Activated gamma-delta T cell treated with Interleukin-2 at 50 U/mL for 16 hours (primary cell): ENCODE results near the gene ANKRD33B.
"Not testable (repeated sequence)": the region's sequence is repeated elsewhere in the genome, so short reads cannot be mapped to it uniquely, and the experiment has no call there.

ENCODE experiments used
- DNase-seq: peaks from one replicate; pipeline ENCODE4 v3.0.0-alpha.2; 2020

ANKRD33B gene

DNA sequence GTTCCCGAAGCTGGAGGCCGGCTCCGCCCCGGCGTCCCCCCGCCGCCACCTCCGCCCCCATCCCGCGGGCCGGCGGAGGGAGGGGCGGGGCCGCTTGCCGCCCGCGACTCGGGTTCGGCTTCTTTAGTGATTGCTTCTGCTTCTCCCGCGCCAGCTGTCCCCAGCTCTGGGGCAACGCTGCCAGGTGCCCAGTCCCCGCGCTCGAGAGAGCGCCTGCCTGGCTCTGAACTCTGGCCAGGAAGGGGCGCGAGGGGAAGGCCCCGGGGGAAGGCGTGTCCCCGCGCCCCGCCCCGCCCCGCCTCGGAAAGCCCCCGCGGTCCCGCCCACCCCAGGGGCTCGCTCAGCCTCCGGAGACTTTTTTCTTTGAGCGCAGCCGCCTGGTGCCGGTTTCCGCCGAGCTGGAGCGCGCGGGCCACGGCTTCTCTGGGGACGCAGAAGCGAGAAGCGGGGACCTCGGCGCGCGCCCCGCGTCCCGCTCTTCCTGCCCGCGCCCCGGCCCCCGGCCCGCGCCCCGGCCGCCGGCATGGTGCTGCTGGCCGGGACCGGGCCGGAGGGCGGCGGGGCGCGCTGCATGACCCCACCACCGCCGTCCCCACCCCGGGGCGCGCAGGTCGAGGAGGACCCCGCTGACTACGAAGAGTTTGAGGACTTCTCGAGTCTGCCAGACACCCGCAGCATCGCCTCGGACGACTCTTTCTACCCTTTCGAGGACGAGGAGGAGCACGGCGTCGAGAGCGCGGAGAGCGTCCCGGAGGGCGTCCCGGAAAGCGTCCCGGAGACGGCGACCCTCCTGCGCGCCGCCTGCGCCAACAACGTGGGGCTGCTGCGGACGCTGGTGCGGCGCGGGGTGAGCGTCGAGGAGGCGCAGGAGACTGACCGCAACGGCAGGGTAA is at the start of gene ANKRD33B:
TSS of gene ANKRD33B (plus strand) at position 126 of the 893 bp plus-strand sequence. CDS start at position 524, 398 bp downstream.
- peak; percentile 72 for DNase-seq

- not testable (repeated sequence) for DNase-seq
Observed at GRCh38 chr5:10514572-10514971, 49.3 kb upstream of the ANKRD33B start.

DNA sequence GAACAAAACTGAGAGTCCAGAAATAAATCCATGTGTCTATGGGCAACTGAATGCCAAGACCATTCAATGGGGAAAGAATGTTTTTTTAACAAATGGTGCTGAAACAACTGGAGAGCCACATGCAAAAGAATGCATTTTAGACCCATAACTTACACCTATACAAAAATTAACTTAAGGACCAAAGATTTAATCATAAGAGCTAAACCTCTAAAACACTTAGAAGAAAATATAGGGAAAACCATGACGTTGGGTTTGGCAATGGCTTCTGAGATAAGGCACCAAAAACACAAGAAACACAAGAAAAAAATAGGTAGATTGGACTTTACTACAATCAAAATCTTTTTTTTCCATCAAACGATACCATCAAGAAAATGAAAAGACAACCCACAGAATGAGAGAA is 48.4 kb upstream of the ANKRD33B start:
- no peak for DNase-seq

DNA sequence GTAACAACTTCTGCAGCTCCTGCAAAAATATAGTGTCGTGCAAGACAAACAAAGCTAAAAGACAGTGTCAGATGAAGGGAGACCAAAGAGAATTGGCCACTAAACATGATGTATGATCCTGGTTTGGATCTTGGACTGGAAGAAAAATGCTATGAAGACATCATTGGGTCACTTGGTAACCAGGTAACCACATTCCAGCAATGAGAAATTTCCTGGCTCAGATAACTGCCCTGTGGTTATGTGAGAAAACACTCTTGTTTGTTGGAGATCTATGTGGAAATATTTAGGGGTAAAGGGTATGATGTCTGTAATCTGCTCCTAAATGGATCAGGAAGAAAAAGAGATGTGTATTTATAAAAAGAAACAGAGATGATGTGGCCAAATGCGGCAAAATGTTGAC is 45.5 kb upstream of the ANKRD33B start:
- DNase-seq, result no peak

DNA sequence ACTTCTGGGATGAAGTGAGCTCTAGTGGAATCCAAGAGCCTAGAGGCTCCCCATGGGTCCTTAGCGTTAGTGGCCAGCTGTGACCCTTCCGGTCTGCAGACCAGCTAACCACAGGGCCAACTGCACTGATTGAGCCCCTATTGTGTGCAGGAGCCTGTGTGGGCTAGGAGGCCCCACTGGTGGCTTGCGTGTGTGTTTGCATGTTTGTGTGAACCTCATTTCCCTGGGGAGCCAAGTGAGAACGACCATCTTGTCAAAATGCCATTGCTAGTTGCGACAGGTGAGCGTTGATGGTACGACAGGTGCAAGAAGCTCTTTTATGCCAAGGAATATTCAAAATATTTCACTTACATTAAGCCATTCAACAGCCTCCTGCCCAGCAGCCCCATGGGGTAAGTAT is 44.1 kb upstream of the ANKRD33B start:
- DNase-seq, result no peak

- no peak for DNase-seq
Observed at GRCh38 chr5:10520706-10521105, 43.2 kb upstream of the ANKRD33B start.

- DNase-seq, result no peak
Observed at GRCh38 chr5:10521466-10522223, 42.2 kb upstream of the ANKRD33B start.

DNA sequence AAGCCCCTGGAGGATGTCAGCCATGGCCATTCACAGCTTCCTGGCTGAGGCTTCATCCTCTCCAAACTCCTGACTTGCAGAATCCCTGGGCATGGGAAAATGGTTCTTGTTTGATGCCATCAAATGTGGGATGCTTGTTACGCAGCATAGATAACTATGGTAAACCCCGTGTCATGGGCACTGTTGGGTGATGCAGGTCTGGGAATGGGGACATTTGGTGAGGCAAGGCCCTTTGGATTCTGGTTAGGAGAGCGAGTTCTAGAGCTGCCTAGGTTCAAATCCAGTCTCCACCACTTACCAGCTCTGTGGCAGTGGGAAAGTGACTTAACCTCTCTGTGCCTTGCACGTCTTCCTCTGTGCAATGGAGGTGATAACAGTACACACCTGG is 41.7 kb upstream of the ANKRD33B start:
- no peak for DNase-seq

DNA sequence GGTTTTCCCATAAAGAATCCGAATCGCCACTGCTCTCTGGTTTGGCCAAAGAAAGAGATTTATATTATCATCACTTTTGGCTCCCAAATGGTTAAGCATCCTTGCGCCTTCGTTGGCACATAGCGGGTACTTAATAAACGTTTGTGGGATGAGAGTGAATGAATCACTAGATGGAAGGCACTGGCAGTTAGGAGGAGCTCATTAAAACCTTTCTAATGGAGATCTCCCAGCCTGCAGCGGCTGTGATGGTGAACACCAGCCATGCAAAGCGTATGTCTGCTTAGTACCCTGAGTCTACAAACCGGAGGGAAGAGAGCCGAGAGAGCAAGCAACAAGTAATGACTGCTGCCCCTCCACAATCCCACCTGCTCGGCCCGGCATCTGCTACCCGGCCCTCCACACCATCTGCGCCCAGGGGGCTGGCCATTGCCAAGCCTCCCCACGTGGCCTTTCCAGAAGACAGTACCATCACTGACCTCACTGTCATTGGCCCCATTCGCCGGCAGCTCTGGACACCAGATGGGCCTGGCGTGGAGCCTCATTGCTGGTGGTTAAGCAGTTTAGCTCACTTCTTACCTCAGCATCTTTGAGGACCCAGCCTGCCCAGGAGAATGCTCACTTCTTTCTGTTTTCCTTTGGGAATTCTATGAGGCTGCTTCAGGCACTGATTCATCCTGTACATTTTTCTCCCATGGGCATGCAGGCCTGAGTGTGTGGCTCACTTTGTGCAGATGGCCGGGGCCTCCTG is 39.3 kb upstream of the ANKRD33B start:
- DNase-seq, result no peak

DNA sequence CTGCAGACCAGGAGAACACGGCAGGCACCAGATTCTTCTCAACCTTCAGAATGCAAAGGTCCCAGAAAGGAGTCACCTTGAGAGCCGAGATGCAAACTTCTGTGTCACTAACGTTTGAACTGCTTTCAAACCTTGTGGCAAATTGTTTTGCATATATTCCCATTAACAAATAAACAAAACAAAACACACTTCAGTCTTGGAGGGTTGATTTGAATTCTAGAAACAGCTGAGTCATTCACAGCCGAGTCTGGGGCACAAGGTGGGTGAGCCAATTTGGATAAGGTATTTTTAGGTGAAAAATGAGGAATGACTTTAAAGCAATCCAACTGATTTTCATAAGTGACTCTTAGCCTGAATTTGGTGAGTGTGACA is 38.8 kb upstream of the ANKRD33B start:
- no peak for DNase-seq

GRCh38 chr5:10527281-10527950 is 36.5 kb upstream of the ANKRD33B start:
- no peak for DNase-seq

GRCh38 chr5:10528056-10528816 is 35.6 kb upstream of the ANKRD33B start:
- DNase-seq, result no peak

DNA sequence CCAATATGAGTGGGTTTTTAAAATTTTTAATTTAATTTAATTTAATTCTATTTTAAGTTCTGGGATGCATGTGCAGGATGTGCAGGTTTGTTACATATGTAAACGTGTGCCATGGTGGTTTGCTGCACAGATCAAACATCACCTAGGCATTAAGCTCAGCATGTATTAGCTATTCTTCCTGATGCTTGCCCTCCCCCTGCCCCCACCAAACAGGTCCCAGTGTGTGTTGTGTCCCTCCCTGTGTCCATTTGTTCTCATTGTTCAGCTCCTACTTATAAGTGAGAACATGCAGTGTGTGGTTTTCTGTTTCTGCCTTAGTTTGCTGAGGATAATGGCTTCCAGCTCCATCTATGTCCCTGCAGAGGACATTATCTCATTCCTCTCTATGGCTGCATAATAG is 35.0 kb upstream of the ANKRD33B start:
- DNase-seq, result no peak

DNA sequence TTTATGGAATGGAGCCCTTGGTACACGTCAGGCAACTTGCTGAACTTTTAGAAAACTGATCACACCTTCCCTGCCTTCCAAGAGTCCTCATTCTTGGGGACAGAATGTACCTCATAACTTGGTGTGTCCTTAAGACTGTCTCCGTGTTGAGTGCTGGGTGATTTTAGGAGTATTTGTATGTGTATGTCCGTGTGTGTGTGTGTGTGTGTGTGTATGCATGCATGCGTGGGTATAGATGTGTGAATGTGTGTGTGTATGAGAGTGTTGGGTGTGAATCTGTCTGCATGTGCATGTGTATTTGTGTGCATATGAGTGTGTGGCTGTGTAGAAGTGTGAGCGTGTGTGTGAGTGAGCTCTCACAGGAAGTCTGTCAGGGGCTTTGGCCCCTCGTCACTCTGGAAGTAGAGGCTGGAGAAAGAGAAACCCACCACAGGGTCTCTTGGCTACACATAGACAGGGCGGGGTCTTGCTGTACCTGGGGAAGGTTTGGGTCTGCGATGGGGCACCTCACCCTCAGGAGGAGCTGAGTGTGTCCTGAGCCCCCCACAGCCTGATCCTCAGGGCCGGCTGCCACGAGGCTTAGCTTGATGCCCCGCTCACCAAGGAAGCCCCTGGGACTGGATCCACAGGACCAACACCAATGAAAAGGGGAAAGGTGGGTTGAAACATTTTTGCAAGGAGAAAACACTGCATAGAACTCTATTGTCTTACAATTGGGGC is 33.1 kb upstream of the ANKRD33B start:
- no peak for DNase-seq

- DNase-seq, result no peak
Observed at GRCh38 chr5:10532421-10532820, 31.4 kb upstream of the ANKRD33B start.

DNA sequence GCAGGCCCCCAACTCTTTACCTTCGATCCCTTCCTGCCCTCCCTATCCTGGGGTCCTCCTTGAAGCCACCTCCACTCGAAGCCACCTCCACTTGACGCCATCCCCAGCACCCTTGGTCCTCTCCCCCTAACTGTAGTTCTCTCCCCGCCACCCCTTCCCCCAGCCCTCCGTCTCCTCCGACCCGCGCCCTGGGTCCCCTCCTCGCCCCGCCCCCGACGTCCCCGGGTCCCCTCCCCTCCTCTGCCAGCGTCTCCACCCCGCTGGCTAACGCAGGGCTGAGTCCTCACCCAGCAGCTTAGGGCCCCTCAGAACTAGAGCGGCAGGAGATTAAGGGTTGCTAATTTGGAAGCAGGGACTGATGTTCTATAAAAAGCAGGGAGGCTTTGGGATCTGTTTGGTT is 30.6 kb upstream of the ANKRD33B start:
- no peak for DNase-seq

- no peak for DNase-seq
Observed at GRCh38 chr5:10534561-10535530, 29.0 kb upstream of the ANKRD33B start.

DNA sequence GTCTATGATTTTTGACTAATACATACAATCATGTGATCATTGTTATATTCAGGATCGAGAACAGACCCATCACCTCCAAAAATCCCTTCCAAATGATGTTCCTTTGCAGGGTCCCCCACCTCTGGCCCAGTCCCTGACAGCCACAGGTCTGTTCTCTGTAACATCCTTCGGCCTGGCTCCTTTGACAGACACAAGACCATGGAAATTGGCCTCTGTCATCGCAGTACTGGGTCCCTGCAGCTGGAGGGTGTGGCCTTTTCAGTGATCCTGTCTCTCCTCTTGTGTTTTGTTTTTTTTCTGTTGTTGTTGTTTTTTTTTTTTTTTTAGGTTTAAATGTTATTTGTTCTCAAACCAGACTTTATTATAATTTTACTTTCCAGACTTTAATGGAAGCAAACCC is 27.4 kb upstream of the ANKRD33B start:
- DNase-seq, result no peak

DNA sequence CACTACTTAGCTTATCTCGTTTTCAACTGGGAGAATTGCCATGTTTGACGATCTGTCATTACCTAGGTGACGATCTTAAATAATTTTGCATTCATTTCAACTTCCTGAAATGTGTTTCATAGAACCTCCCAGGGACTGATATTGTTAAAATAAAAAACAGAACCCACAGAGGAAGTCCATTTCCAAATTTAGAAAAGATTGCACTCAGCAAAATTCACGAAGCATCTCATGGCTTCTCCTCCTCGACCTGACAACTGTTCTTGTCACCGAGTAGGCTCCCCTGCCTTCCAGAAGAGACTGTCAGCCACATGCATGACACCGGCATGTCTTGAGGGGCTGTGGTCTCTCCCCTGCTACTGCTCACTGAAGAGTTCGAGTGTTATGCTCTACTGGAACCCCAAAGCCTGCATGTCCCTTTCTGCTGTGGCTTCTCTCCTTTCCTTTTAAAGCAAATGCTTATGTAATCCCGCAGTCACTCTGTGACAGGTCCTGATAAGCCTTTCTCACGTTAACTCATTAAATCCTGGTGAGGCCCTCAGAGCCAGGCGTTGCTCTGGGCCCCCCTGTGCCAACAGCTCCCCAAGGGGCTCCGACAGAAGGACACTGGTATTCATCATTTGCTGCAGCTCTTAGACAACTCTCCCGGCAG is 26.8 kb upstream of the ANKRD33B start:
- DNase-seq, result no peak

GRCh38 chr5:10537624-10538023 is 26.2 kb upstream of the ANKRD33B start:
- DNase-seq, result no peak
